ENCODE results near the gene USP28.
A peak's percentile ranks its signal among the peaks of the same experiment; 100 is the strongest.
"Not testable (repeated sequence)": the region's sequence is repeated elsewhere in the genome, so short reads cannot be mapped to it uniquely, and the experiment has no call there.

Gene USP28

DNA sequence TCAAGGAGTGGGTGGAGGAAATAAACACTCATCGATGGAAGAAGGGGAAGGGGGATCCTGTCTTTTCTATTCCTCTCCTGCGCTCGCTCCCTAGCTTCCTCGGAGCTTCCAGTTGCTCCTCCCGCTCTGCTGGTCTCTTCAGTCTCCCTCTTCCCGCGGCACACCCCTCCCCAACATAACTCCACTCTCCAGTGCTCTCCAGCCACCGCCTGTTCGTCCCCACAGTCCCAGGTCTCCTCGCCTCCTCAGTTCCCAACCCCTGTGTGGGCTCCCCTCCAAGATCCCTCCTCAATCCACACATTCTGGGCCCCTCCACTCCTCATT lies 102.3 kb downstream of the USP28 start:
- peak; percentile 26 for DNase-seq (ENCODE audit: low spot score)

DNA sequence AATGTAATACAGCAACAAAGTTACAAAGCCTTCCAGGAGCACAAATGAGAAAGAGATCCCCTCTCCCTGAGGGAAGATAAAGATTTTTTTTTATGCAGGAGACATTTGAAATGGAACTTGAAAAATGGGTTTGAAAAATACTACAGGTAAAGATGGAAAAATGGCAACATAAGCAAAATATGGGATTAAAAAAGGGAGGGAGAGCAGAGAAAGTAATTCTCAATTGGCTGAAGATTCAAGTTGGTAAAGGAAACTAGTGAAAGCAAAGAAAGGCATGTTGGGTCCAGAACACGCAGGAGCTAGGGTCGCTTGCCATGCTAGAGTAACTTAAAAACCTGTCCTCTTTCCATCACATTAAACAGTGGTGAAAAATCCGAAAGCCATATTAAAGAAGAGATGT lies 103.4 kb downstream of the USP28 start:
- DNase-seq (ENCODE audit: low spot score) = no peak

DNA sequence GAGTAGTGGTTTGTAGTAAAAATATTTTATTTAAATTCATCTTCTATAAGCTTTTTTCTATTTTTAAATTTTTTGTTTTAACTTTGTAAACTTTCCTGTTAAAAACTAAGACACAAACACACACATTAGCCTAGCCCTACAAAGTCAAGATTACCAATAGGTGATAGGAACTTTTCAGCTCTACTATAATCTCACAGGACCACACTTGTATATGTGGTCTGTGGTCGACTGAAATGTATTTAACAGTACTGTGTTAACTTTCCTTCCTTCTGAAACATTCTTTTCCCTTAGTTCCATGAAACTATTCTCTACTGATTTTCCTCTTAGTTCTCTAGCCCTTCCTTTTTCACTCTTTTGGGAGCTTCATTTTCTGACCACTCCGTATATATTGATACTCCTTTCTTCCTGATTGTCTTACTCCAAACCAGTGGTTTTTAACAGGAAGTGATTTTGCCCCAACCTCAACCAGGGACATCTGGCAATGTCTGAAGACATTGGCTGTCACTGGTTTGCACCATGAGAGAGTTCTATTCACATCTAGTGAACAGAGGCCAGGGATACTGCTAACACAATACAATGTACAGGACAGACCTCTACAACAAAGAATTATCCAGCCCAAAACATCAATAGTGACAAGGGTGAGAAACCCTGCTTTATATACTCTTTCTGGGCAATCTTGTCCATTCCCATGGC lies 110.7 kb downstream of the USP28 start:
- no peak for DNase-seq (ENCODE audit: low spot score)

DNA sequence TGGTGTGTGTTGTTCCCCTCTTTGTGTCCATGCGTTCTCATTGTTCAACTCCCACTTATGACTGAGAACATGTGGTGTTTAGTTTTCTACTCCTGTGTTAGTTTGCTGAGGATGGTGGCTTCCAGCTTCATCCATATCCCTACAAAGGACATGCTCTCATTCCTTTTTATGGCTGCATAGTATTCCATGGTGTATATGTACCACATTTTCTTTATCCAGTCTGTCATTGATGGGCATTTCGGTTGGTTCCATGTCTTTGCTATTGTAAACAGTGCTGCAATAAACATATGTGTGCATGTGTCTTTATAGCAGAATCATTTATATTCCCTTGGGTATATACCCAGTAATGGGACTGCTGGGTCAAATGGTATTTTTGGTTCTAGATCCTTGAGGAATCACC lies 112.3 kb downstream of the USP28 start:
- not testable (repeated sequence) for DNase-seq (ENCODE audit: low spot score)

DNA sequence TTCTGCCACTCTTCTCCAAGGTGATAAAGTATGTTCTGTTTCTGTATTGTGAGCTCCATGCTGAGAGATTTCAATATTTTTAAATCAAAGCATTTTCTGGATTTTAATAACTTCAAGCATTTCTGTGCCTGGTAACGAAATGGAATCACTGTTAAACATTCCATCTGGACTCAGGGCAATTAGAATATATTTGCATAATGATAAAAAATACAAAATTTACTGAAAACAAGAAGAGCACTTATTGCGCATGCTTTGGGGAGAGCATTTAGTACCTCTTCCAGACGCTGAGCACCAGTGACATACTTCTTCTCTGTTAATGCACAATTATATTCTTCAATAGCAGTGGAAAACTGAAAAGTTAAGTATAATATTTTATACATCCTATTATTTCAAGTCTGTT lies 115.1 kb downstream of the USP28 start:
- DNase-seq (ENCODE audit: low spot score) = no peak

DNA sequence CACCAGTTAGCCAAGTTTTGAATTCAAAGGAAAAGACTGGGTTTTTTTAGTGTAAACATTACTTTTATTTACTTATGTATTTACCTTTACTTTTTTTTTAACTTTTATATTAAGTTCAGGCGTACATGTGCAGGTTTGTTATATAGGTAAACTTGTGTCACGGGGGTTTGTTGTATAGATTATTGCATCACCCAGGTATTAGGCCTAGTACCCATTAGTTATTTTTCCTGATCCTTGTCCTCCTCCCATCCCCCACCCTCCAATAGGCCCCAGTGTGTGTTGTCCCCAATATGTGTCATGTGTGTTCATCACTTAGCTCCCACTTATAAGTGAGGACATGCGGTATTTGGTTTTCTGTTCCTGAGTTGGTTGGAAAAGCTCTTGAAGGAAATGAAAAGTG lies 122.4 kb downstream of the USP28 start:
- no peak for DNase-seq (ENCODE audit: low spot score)
